ENCODE results near the gene PRRG4. TPM values are rescaled to one million over a fixed set of nuclear protein-coding genes. Genes with fewer than 3 reads are reported as not detected.

Gene PRRG4
- total and polyA plus RNA-seq, 2 of the 13 experiments (the other 11 are each of a cell fraction or from before 2014, with no cell fraction given), result 0.24 to 0.95 TPM

GRCh38 chr11:32894149-32894827 lies 64.6 kb downstream of the PRRG4 start (continued):
- TF ChIP-seq NFE2L2 (IDR thresholded peaks at IDR 0.05; ENCODE audit: low read length) (no peak), POLR2AphosphoS2 (IDR thresholded peaks at IDR 0.05; ENCODE audit: low read depth, low read length) (no peak), ZMAT3 (CRISPR knock-in tag; conservative IDR thresholded peaks at IDR 0.05) (0 out of 2 replicates have a peak, but pooled peaks have one; percentile 1), TEAD3 (CRISPR knock-in tag; optimal IDR thresholded peaks at IDR 0.05; ENCODE audit: borderline replicate concordance) (peak; percentile 10), ZNF766 (CRISPR knock-in tag; IDR thresholded peaks at IDR 0.05; ENCODE audit: borderline replicate concordance) (no peak), ZBTB8A (CRISPR knock-in tag; IDR thresholded peaks at IDR 0.05; ENCODE audit: borderline replicate concordance, low read depth) (no peak), ZNF670 (CRISPR knock-in tag; IDR thresholded peaks at IDR 0.05; ENCODE audit: borderline replicate concordance) (no peak), HMGXB3 (CRISPR knock-in tag; IDR thresholded peaks at IDR 0.05; ENCODE audit: borderline replicate concordance) (peak; percentile 94), ELF3 (CRISPR knock-in tag; IDR thresholded peaks at IDR 0.05) (peak; percentile 16; the same call in 1 of the 2 replicates), LCORL (IDR thresholded peaks at IDR 0.05) (no peak), LCORL (CRISPR knock-in tag; IDR thresholded peaks at IDR 0.05) (no peak; the same call in 1 of the 2 replicates), ZNF615 (CRISPR knock-in tag; IDR thresholded peaks at IDR 0.05; ENCODE audit: borderline replicate concordance) (no peak), ZSCAN22 (CRISPR knock-in tag; IDR thresholded peaks at IDR 0.05) (no peak), RFXAP (CRISPR knock-in tag; IDR thresholded peaks at IDR 0.05; ENCODE audit: borderline replicate concordance) (no peak), ZNF501 (CRISPR knock-in tag; IDR thresholded peaks at IDR 0.05) (no peak), CBX5 (CRISPR knock-in tag; IDR thresholded peaks at IDR 0.05; ENCODE audit: borderline replicate concordance) (no peak), ARID5B (CRISPR knock-in tag; IDR thresholded peaks at IDR 0.05) (0 out of 2 replicates have a peak, but pooled peaks have one; percentile 9), STAT6 (CRISPR knock-in tag; IDR thresholded peaks at IDR 0.05; ENCODE audit: borderline replicate concordance) (no peak), ZNF282 (IDR thresholded peaks at IDR 0.05; ENCODE audit: partially characterized antibody) (no peak), CBX1 (IDR thresholded peaks at IDR 0.05; ENCODE audit: low read depth) (no peak)
